HG03571 (cell line): Measurements from ENCODE around the gene SPDYE9.
"Not testable (repeated sequence)": the region's sequence is repeated elsewhere in the genome, so short reads cannot be mapped to it uniquely, and the experiment has no call there.

Experiments used
- ATAC-seq: cut with Tn5 transposase; IDR thresholded peaks from one replicate; pipeline ENCODE4 v1.9.1; 2021; ENCODE audit not compliant: unreplicated experiment

The SPDYE9 gene

DNA sequence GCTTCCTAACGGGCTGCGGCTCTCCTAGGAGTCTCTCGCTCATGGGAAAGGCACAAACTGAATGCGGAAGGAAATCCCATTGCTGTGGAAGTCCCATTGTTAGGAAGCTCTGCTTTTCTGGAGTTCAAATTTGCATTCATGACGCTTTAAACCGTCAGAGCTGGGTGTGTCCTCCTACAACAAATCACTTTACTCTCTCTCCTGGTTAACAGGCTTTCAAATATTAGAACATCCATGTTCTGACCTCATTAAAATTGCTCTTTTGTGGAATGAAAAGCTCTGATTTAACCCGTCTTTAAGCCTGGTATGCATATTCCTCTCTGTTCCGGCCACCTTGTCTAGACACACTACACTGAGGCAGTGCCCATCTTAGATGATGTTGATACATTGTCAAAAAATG is at the start of gene SPDYE9:
Gene SPDYE9, minus strand, starts transcription at position 101 of the 400 bp plus-strand sequence. CDS start 1,800 bp downstream, outside the sequence.
- not testable (repeated sequence) for ATAC-seq

GRCh38 chr7:73134866-73135265 is 49.0 kb upstream of the SPDYE9 start:
- ATAC-seq: not testable (repeated sequence)

- ATAC-seq: not testable (repeated sequence)
Observed at GRCh38 chr7:73132651-73133217, 46.9 kb upstream of the SPDYE9 start.

DNA sequence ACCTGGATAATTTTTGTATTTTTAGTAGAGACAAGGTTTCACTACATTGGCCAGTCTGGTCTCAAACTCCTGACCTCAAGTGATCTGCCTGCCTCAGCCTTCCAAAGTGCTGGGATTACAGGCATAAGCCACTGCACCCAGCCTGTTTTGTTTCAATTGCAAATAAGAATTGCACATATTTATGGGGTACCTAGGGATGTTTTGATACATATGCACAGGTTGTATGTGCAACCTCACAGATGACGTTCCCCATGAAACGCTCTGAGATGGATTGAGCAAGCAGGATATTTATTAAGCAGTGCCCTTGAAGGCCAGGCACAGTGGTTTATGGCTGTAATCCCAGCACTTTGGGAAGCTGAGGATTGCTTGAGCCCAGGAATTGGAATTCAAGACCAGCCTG is 44.8 kb upstream of the SPDYE9 start:
- not testable (repeated sequence) for ATAC-seq

GRCh38 chr7:73124126-73124525 is 38.3 kb upstream of the SPDYE9 start:
- not testable (repeated sequence) for ATAC-seq

DNA sequence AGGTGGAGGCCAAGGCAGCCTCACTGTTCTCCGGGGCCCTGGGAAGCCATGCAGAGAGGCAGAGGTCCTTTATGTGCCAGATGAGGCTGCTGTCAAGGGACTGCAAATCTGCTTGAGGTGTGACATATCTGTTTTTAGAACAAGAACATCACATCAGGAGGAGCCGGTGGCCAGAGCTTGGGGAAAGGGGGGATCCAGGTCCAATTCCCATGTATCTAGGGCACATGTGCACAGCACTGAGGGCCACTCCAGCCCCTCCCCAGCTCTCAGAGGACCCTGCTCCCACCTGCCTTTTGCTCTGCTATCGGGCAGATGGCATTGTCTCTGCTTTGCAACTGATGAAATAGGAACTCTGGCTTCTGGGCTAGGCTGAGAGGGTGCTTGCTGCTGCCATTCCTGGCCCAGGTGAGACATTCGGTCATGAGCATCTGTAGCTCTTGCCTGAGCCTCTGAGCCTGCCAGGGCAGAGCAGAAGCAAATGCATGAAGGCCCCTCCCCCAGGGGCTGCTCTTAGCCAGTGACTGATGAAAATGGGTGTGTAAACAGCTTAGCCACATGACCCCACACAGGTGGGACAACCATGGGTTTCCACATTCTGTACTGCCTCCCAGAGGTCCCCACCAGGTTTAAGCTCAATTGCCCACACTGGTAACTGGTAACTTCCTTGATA is 37.1 kb upstream of the SPDYE9 start:
- not testable (repeated sequence) for ATAC-seq

DNA sequence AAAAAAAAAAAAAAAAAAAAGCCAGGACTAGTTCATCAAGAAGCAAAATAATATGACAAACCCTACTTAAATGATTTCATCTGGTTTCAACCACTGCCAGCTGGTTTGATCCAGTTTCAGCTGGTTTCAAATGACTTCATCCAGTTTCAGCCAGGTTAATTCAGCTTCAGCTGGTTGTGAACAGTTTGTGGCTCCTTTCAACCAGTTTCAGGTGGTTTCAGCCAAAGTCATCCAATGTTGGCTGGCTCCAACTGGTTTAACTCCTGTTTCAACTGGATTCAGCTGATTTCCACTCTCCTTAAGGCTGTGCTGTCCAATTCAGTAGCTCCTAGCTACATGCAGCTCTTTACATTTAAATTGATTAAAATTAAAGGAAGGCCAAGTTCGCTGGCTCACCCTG is 32.3 kb upstream of the SPDYE9 start:
- ATAC-seq: not testable (repeated sequence)

DNA sequence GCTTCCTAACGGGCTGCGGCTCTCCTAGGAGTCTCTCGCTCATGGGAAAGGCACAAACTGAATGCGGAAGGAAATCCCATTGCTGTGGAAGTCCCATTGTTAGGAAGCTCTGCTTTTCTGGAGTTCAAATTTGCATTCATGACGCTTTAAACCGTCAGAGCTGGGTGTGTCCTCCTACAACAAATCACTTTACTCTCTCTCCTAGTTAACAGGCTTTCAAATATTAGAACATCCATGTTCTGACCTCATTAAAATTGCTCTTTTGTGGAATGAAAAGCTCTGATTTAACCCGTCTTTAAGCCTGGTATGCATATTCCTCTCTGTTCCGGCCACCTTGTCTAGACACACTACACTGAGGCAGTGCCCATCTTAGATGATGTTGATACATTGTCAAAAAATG is 28.0 kb downstream of the SPDYE9 start, which contains the start of gene SPDYE11:
Gene SPDYE11, minus strand, starts transcription at position 101 of the 400 bp plus-strand sequence. CDS start 1,800 bp downstream, outside the sequence.
- not testable (repeated sequence) for ATAC-seq

- ATAC-seq: not testable (repeated sequence)
Observed at GRCh38 chr7:73029666-73030065, 56.2 kb downstream of the SPDYE9 start, which contains the start of gene SPDYE8. Gene SPDYE8, minus strand, starts transcription at chr7:73029766. Its CDS starts 1,800 bp downstream, at chr7:73027966.
